GM21423 (cell line): Measurements from ENCODE around the gene REC8.

Experiments
- ATAC-seq: cut with Tn5 transposase; IDR thresholded peaks from one replicate; pipeline ENCODE4 v1.9.1; 2021; ENCODE audit warnings: mild to moderate bottlenecking, moderate library complexity; ENCODE audit not compliant: unreplicated experiment

The REC8 gene

GRCh38 chr14:24181371-24182077 lies 9.6 kb downstream of the REC8 start:
- ATAC-seq, result no peak

DNA sequence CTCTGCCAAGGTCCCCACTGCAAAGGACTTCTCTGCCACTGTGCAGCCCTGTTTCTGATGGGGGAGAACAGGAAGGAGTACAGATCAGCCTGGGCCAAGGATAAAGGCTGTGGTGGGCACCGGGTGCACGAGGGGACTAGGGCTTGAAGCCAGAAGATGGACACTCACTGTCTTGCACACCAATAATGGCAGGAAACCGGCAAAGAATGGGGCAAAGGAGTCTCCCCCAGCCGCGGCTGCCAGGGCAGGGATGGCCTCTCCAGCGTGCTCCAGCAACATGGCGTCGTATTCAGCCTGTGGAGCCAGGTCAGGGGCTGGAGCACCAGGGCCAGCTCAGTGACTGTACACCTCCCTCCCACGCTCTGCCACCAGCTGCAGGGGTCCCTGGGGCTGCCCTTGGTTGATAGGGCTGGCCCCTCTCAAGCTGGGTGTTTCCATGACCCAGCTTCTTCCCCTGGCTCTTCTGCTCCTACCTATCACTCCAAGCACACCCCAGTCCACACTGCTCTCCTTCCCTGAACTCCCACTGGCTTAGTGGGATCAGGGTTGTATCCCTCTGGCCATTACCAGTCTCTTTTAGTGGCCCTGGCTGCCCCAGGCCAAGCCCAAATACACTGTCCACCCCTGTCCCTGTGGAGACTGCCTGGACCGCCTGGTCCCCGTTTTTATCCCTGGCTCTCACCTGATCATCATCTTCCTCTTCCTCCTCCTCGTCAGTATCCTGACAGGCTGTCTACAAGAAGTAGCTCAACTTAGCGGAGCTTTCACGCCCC lies 10.4 kb downstream of the REC8 start:
- no peak for ATAC-seq

DNA sequence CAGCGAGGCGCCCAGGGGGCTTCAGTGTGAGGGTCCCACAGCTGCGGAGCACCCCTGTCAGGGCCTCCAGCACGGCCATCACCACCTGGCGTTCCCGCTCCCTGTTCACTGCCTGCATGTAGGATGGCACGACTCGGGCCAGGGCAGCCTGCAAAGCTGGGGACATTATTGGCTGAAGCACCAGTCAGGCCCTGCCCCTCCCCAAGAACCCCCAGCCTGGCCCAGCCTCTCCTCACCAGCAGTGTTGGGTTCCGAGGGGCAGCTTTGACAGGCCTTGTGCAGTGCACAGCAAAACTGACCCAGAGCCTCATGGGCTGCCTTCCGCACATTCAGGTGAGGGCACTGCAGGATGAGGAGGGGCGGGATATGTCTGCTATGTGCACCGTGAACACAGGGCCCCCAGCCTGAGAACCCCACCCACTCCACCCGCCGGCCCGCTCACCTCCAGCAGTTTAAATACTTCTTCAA lies 11.2 kb downstream of the REC8 start:
- ATAC-seq, result no peak

DNA sequence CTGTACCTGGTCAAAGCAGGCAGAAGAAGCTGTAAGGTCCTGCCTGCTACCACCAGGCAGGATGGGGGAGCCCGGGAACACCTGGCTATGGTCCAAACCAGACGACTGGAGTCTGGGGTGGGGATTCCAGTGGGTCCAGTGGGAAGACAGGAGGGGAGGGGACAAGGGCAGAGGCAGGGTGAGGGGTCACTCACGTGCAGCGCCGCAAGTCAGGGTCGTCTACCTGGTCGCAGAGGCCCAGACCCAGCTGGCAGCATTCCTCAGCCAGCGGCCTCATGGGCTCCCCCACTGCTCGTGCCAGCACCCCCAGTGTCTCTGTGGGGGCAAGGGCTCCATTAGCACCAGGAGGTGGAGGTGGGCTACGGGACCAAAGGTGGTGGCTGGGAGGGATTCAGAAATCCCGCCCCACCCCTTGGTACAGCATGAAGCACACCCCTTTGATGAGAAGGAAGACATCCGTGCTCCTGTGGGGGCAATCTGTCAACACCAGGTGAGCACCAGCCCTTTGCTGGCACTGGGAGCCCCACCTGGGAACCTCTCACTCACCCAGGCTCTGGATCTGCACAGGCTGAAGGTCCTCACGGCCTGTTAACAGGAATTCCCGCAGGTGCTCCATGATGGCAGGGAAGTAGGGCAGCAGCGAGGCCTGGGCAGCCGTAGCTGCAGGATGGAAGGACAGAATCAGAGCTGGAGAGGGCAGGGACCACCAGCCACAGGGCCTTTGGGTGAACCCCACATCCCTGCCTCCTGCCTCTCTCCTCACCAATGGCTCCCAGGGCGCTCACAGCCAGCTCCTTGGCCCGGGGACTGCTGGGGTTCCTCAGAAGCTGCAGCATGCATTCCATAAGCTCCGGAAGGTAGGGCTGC lies 12.5 kb downstream of the REC8 start:
- ATAC-seq, result no peak

- ATAC-seq, result no peak
Observed at GRCh38 chr14:24185026-24185425, 13.1 kb downstream of the REC8 start.

DNA sequence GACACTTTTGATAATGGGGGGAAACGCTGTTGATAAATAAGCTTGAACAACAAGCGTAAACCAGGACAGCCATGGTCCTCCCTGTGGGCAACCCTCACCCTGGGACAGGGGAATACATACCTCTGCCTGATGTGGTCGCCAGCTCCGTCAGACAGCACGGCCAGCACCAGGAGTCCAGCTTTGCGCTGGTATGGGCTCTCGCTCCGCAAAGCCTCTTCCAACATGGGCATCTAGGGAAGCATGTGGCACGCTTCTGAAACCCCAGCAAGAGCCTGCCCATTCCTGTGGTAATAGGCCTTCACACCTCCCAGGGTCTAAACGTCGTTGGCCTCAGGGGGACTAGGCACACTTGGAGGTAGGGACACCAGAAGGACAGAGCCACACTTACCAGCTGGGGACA lies 13.9 kb downstream of the REC8 start:
- no peak for ATAC-seq

GRCh38 chr14:24186831-24187538 lies 15.1 kb downstream of the REC8 start:
- no peak for ATAC-seq

DNA sequence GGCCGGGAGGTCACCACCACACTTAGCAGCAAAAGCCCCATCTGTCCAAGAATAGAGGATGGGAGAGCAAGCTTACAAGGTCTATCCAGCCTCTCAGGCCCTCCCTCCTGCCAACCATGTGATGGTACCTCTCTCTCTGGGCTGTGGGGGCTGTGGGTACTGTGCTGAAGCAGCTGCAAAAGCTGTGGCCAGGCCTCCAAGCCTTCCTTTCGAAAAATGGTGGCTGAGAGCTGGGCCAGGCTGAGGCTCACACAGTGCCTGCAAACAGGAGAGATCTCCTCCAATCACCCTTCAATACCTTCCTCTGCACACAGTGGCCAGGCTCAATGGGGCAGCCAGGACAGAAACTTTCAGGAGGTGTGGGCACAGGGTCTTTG lies 15.6 kb downstream of the REC8 start:
- ATAC-seq, result no peak

DNA sequence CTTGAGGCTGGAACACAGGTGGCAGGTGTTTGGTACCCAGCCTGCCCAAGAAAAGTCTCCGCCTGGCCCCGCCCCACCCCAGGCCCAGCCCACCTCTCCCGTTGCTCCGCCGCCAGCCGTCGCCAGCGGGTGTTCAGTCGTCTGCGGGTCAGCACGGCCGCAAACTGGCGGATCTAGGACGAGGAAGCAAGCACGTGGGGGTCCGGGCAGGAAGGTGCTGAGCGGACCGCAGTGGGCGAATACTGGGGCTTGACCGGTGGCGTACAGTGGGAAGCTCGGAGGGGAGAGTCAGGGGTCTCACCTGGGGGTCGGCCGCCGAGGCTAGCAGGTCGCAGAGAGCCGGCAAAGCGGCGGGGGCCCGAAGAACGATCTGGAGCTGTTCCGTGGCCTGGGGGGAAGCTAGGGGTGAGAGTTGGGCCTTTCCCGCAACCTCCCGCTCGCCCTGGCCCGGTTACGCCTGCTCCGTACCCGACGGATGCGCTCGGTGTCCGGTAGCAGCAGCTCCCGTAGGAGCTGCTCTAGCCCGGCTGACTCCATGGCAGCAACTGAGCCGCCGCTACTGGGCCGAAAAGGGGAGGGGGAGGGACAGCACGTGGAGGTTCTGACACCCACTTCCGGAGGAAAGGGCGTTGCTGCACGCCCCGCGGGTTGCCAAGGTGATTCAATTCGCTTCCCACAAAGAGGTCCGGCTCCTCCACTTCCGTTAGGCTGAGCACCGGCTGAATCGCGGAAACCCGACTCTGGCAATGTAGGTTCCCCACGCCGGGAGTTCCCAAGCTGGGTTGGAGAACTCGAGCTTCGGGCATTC lies 16.6 kb downstream of the REC8 start, which contains the start of gene IPO4:
Gene IPO4, minus strand, starts transcription at position 566 of the 808 bp plus-strand sequence. Its CDS starts 29 bp downstream, at position 537.
- ATAC-seq, result peak; percentile 83

DNA sequence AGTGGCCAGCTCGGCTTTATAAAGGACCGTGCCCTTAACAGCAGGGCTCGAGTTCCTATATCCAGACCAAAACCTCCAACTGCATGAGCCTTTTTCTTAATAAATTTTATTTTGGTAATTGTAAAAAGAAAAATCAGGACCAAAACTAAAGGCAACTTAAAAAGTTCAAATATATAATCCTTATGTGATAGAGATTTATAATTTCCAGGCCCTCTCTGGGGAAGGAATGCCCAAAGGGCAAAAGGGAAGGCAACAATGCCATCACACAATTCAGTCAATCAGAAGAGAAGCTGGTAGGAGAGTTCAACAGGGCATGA lies 17.1 kb downstream of the REC8 start:
- no peak for ATAC-seq

DNA sequence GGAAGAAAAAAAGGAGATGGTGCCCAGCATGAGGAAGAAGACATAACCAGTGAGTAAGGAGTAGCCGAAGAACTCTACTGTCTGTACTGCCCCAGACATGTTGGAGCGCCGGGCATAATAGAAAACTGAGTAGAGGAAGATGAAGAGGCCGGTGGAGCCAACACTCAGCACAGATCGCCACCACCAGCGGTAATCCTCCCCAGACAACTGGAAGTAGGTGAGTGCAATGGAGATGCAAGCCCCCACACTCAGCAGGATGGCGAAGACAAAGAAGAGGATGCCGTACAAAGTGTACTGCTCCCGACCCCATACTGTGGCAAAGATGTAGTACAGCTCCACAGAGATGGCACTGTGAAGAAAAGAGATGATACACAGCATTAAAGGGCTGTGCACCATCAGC lies 17.6 kb downstream of the REC8 start:
- ATAC-seq, result no peak

GRCh38 chr14:24190416-24190815 lies 18.5 kb downstream of the REC8 start:
- no peak for ATAC-seq

DNA sequence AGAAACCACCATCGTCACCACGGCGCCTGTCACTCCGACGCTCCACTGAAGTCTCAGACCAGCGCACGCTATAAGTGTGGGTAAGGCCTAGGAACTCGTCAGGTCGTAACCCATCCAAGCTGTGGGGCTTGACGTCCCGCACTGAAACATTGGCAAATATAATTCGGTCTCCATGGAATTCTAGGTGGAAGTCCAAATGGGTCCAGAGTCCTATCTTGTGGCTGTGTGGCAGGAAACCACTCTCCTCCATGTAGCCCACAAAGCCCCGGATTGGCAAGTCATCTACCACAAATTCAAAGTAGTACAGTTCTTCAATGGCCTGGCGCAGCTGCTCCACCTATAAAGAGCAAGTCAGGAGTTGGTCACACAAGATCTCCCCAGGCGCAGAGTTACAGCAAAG lies 21.1 kb downstream of the REC8 start:
- ATAC-seq, result no peak

GRCh38 chr14:24194186-24194872 lies 22.4 kb downstream of the REC8 start:
- ATAC-seq, result no peak

DNA sequence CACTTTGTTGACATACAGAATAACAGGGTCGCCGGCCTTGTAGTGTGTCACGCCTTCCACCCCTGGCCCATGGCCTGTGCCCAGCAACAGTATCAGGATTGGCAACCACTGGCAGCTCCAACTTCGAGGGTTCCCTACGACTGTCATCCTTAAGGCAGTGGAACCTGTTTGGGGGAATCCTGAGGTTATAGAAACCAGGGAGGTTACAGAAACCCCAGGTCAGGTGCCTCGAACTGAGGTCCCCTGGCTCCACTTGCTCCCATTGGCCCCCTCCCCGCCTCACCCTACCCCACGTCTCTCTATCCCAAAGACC lies 22.9 kb downstream of the REC8 start:
- no peak for ATAC-seq

- ATAC-seq, result peak; percentile 84
Observed at GRCh38 chr14:24195186-24196070, 23.5 kb downstream of the REC8 start, which contains the start of gene TM9SF1. Gene TM9SF1 (minus strand): TSS chr14:24195441. CDS start chr14:24195019, 422 bp downstream.

- no peak for ATAC-seq
Observed at GRCh38 chr14:24196071-24197055, 24.5 kb downstream of the REC8 start.
